Kidney epithelial cell (primary cell): Measurements from ENCODE around the gene ZNRF2. TPM values are rescaled to one million over a fixed set of nuclear protein-coding genes. Genes with fewer than 3 reads are reported as not detected.

Experiments used
- DNase-seq: peaks from one replicate; pipeline ENCODE4 v3.0.0-alpha.2; 2010; ENCODE audit warnings: low read depth
- H3K27me3 ChIP-seq: 2 replicates; pipeline ENCODE4 v1.6.0; 2011; ENCODE audit warnings: low read length; ENCODE audit not compliant: control insufficient read depth, insufficient read depth
- H3K36me3 ChIP-seq: 2 replicates; pipeline ENCODE4 v1.5.1; 2011; ENCODE audit warnings: low read length; ENCODE audit not compliant: control insufficient read depth, insufficient read depth
- H3K4me3 ChIP-seq: 2 replicates; pipeline ENCODE4 v1.5.1; 2011; ENCODE audit warnings: low read depth, mild to moderate bottlenecking, control low read depth, low read length
- CTCF ChIP-seq: IDR thresholded peaks from 2 replicates; pipeline ENCODE4 v1.5.1; 2011; ENCODE audit warnings: mild to moderate bottlenecking, moderate library complexity, low read length, control low read depth, inconsistent platforms; ENCODE audit not compliant: insufficient read depth, poor library complexity, severe bottlenecking
- total RNA-seq: library from RNA; depleted of rRNA; stranded (reverse); fragments of >200 nt; gene quantifications from 2 replicates; pipeline ENCODE4 v1.2.3, GENCODE V29; 2015

Gene ZNRF2
- total RNA-seq, 1 donor from 2014 or later: 11.2 TPM

- H3K27me3 ChIP-seq: no peaks in the 10 kb centered on the region
- TF ChIP-seq CTCF: no peak
- H3K36me3 ChIP-seq: no peaks in the 10 kb centered on the region
- no peak for DNase-seq
- H3K4me3 ChIP-seq: no peak overlapping the region
Measured at GRCh38 chr7:30302656-30303311, 18.4 kb downstream of the ZNRF2 start.

- no peak for DNase-seq
- TF ChIP-seq CTCF: no peak
- no peak overlapping the region for H3K4me3 ChIP-seq
- no peaks in the 10 kb centered on the region for H3K36me3 ChIP-seq
- H3K27me3 ChIP-seq: no peaks in the 10 kb centered on the region
Measured at GRCh38 chr7:30303312-30304039, 19.1 kb downstream of the ZNRF2 start.

- Histone ChIP-seq H3K27me3 (no peaks in the 10 kb centered on the region), H3K4me3 (no peak overlapping the region), H3K36me3 (no peaks in the 10 kb centered on the region)
- TF ChIP-seq CTCF: no peak
- DNase-seq: no peak
Measured at GRCh38 chr7:30304177-30304884, 19.9 kb downstream of the ZNRF2 start.

GRCh38 chr7:30306976-30307375 is 22.6 kb downstream of the ZNRF2 start:
- no peak for TF ChIP-seq CTCF
- no peak for DNase-seq
- Histone ChIP-seq H3K4me3 (no peak overlapping the region), H3K36me3 (no peaks in the 10 kb centered on the region), H3K27me3 (no peaks in the 10 kb centered on the region)

- no peak overlapping the region for H3K4me3 ChIP-seq
- H3K36me3 ChIP-seq: no peaks in the 10 kb centered on the region
- TF ChIP-seq CTCF: no peak
- no peak for DNase-seq
- no peaks in the 10 kb centered on the region for H3K27me3 ChIP-seq
Measured at GRCh38 chr7:30308389-30308788, 24.0 kb downstream of the ZNRF2 start.
